B cell (primary cell): ENCODE measurements around the gene CALCOCO2. TPM values are rescaled to one million over a fixed set of nuclear protein-coding genes. Genes with fewer than 3 reads are reported as not detected.

Experiments
- ATAC-seq: fragments of 200-7000 bp; cut with Tn5 transposase; one replicate; pipeline ENCODE4 v1.10.0; 2021; ENCODE audit warnings: low read depth, mild to moderate bottlenecking, moderate number of reproducible peaks, moderate library complexity
- CTCF ChIA-PET: fragments of 350-600 bp; sonication (Branson Sonifier 250); formaldehyde crosslinking; loops from one replicate; lab custom pipeline; 2021; ENCODE audit warnings: antibody characterized with exemption, inconsistent platforms; lab: Charles Lee
- POLR2A ChIA-PET: fragments of 350-600 bp; sonication (Branson Sonifier 250); formaldehyde crosslinking; loops from one replicate; lab custom pipeline; 2021; ENCODE audit warnings: antibody characterized with exemption; lab: Charles Lee
- DNase-seq: peaks from one replicate; pipeline ENCODE4 v3.0.0; 2013
- H2AFZ ChIP-seq: 2 replicates; pipeline ENCODE4 v1.6.1; 2012; ENCODE audit warnings: mild to moderate bottlenecking, low read depth, low read length; ENCODE audit not compliant: insufficient read depth, poor library complexity, severe bottlenecking
- H3K27ac ChIP-seq, 2 donors: 1 replicate in 1 of 2; 2 replicates in 1 of 2; pipeline ENCODE4 v1.5.1; 2012 to 2013; ENCODE audit warnings: low read length in 2 of 2, mild to moderate bottlenecking in 2 of 2, moderate library complexity in 1 of 2
- H3K27me3 ChIP-seq, 4 experiments: fragments of 200-600 bp in 1 of 4; sonication (generic) in 1 of 4; replicated peaks in 1 of 4; 1 replicate in 2 of 4; 2 replicates in 2 of 4; pipeline versions ENCODE4 v1.6.1 to v1.7.0; 2013 to 2016; ENCODE audit warnings: low read length in 3 of 4, mild to moderate bottlenecking in 2 of 4, mixed read lengths in 1 of 4, moderate library complexity in 1 of 4; ENCODE audit not compliant: insufficient read depth in 4 of 4, control insufficient read depth in 3 of 4; ENCODE audit errors: control extremely low read depth in 1 of 4
- H3K36me3 ChIP-seq, 2 experiments: replicated peaks in 1 of 2; 1 replicate in 1 of 2; 2 replicates in 1 of 2; pipeline versions ENCODE4 v1.6.1 to v1.7.1; 2013; ENCODE audit warnings: low read length in 1 of 2; ENCODE audit not compliant: insufficient read depth in 2 of 2, control insufficient read depth in 1 of 2; ENCODE audit errors: control extremely low read depth in 1 of 2, extremely low read depth in 1 of 2
- H3K4me1 ChIP-seq, 2 donors: fragments of 200-600 bp in 1 of 2; sonication (generic) in 1 of 2; 1 replicate in 1 of 2; 2 replicates in 1 of 2; pipeline versions ENCODE4 v1.5.1 to v1.6.1; 2013 to 2017; ENCODE audit warnings: low read length in 2 of 2; ENCODE audit not compliant: control insufficient read depth in 2 of 2, insufficient read depth in 2 of 2
- H3K4me2 ChIP-seq: replicated peaks from 2 replicates; pipeline ENCODE3; 2012; ENCODE audit warnings: mild to moderate bottlenecking, low read depth, low read length; ENCODE audit not compliant: poor library complexity, severe bottlenecking
- H3K4me3 ChIP-seq, 5 experiments: fragments of 200-600 bp in 1 of 5; sonication (generic) in 1 of 5; 1 replicate in 3 of 5; 2 replicates in 2 of 5; pipeline versions ENCODE4 v1.5.1 to v1.7.0; 2011 to 2016; ENCODE audit warnings: low read length in 4 of 5, mild to moderate bottlenecking in 4 of 5, low read depth in 2 of 5, control low read depth in 1 of 5, moderate library complexity in 1 of 5; ENCODE audit not compliant: insufficient read depth in 1 of 5; ENCODE audit errors: control extremely low read depth in 1 of 5, extremely low read depth in 1 of 5
- H3K79me2 ChIP-seq: fragments of 200-600 bp; sonication (generic); one replicate; pipeline ENCODE4 v1.6.0; 2016; ENCODE audit warnings: low read length; ENCODE audit not compliant: control insufficient read depth, insufficient read depth
- H3K9ac ChIP-seq: fragments of 200-600 bp; sonication (generic); 2 replicates; pipeline ENCODE4 v1.6.1; 2017; ENCODE audit warnings: mild to moderate bottlenecking, low read length, moderate library complexity
- H3K9me3 ChIP-seq, 3 donors: one replicate each; pipeline versions ENCODE4 v1.6.1 to v1.7.1; 2013; ENCODE audit warnings: low read length in 2 of 3; ENCODE audit not compliant: control insufficient read depth in 2 of 3, insufficient read depth in 1 of 3; ENCODE audit errors: control extremely low read depth in 1 of 3
- H4K20me1 ChIP-seq: 2 replicates; pipeline ENCODE4 v1.6.0; 2012; ENCODE audit warnings: mild to moderate bottlenecking, low read length; ENCODE audit not compliant: insufficient read depth, control insufficient read depth, poor library complexity, severe bottlenecking
- H3K27ac Mint-ChIP-seq: one replicate; pipeline ENCODE4 v1.8.0; 2021; ENCODE audit warnings: mixed read lengths
- H3K27me3 Mint-ChIP-seq: one replicate; pipeline ENCODE4 v1.8.0; 2021; ENCODE audit warnings: mixed read lengths
- H3K4me1 Mint-ChIP-seq: one replicate; pipeline ENCODE4 v1.8.0; 2021; ENCODE audit warnings: mixed read lengths
- H3K4me3 Mint-ChIP-seq: one replicate; pipeline ENCODE4 v1.8.0; 2021; ENCODE audit warnings: mixed read lengths
- H3K9me3 Mint-ChIP-seq: one replicate; pipeline ENCODE4 v1.8.0; 2022; ENCODE audit warnings: mixed read lengths; ENCODE audit not compliant: insufficient read depth
- CTCF ChIP-seq: fragments of 200-600 bp; IDR thresholded peaks from one replicate; pipeline ENCODE4 v1.8.0; 2022; ENCODE audit warnings: antibody characterized with exemption, mild to moderate bottlenecking
- EZH2 ChIP-seq: IDR thresholded peaks from 2 replicates; pipeline ENCODE4 v1.6.1; 2012; ENCODE audit warnings: borderline replicate concordance, low read depth, mild to moderate bottlenecking, moderate library complexity, low read length; ENCODE audit not compliant: insufficient read depth, poor library complexity, severe bottlenecking
- WGBS: methylation state at CpG from one replicate; pipeline ENCODE4 v1.1.5; 2013; ENCODE audit warnings: missing lambda C conversion rate; ENCODE audit not compliant: insufficient coverage; 5-methylcytosine and 5-hydroxymethylcytosine counted together
- intact Hi-C: fragments of 100-400 bp; cut with micrococcal nuclease; formaldehyde crosslinking; loops from one replicate; pipeline ENCODE4 v1.10.0; 2022
- polyA plus RNA-seq: library from polyadenylated mRNA; depleted of rRNA; stranded (reverse); fragments of >200 nt; gene quantifications from 2 replicates; pipeline ENCODE4 v1.2.3, GENCODE V29; 2012
- total RNA-seq, 2 donors: library from RNA; stranded (reverse); fragments of 120-200 nt in 1 of 2; gene quantifications; 1 replicate in 1 of 2; 2 replicates in 1 of 2; pipeline versions ENCODE4 v1.2.3 to v1.2.4, GENCODE V29; 2013 to 2022

Gene CALCOCO2
- total and polyA plus RNA-seq, 2 donors (not counting 1 experiment from before 2014, with no cell fraction given): 49.6 to 148 TPM

- Histone ChIP-seq H3K27me3 (no peaks in the 10 kb centered on the region), H3K4me3 (no peak overlapping the region), H2AFZ (no peak overlapping the region), H3K36me3 (peaks cover 4 to 70% of the 10 kb centered on the region in 2 experiments), H4K20me1 (no peaks in the 10 kb centered on the region), H3K9me3 (no peaks in the 10 kb centered on the region), H3K4me2 (no peak overlapping the region), H3K27ac (no peak overlapping the region), H3K4me1 (no peaks in the 10 kb centered on the region), H3K9ac (no peak overlapping the region), H3K79me2 (no peaks in the 10 kb centered on the region)
- H3K9me3 Mint-ChIP-seq: no peaks in the 10 kb centered on the region
- ChIA-PET CTCF (interaction anchor here (1.1 to 2.7 kb wide), 3 partner anchors 18 to 47 kb away, joined by 3 to 10 read pairs (median 3); no protein-coding TSS in a partner anchor), POLR2A (no interaction called here)
- no peak overlapping the region for H3K4me3 Mint-ChIP-seq
- DNase-seq: no peak
- intact Hi-C loops: no loop called here
- ATAC-seq: no peak
- no peak for TF ChIP-seq EZH2
- no peak overlapping the region for H3K27ac Mint-ChIP-seq
- H3K4me1 Mint-ChIP-seq: no peaks in the 10 kb centered on the region
- 100% methylated on average over 4 of the region's 4 CpGs for WGBS
- H3K27me3 Mint-ChIP-seq: no peaks in the 10 kb centered on the region
These were observed 29.6 kb downstream of the CALCOCO2 start for GRCh38 chr17:48860456-48860855.

GRCh38 chr17:48868916-48869500 is 38.2 kb downstream of the CALCOCO2 start:
- Histone ChIP-seq H2AFZ (no peak overlapping the region), H3K4me3 (no peak overlapping the region), H3K4me2 (no peak overlapping the region), H3K4me1 (no peaks in the 10 kb centered on the region), H3K27me3 (no peaks in the 10 kb centered on the region), H3K9ac (no peak overlapping the region), H3K79me2 (no peaks in the 10 kb centered on the region), H3K27ac (no peak overlapping the region), H3K36me3 (peaks cover 0 to 13% of the 10 kb centered on the region in 2 experiments), H3K9me3 (no peaks in the 10 kb centered on the region), H4K20me1 (no peaks in the 10 kb centered on the region)
- 100% methylated on average over 1 of the region's 3 CpGs for WGBS
- Mint-ChIP-seq H3K4me1 (no peaks in the 10 kb centered on the region), H3K4me3 (no peak overlapping the region), H3K27ac (no peak overlapping the region), H3K9me3 (no peaks in the 10 kb centered on the region), H3K27me3 (no peaks in the 10 kb centered on the region)
- DNase-seq (no peak), ATAC-seq (no peak)
- POLR2A ChIA-PET: no interaction called here
- CTCF ChIA-PET: interaction anchor here (1.1 to 23.0 kb wide), 5 partner anchors 10 to 197 kb away, joined by 3 to 730 read pairs (median 6); partner anchors contain the start of gene TTLL6
- TF ChIP-seq CTCF (no peak), EZH2 (no peak)
- intact Hi-C loops: no loop called here
